NB4 (cell line): ENCODE results near the gene HMBS.

Experiments
- MYC ChIP-seq: IDR thresholded peaks from 2 replicates; pipeline ENCODE4 v1.6.1; 2011; ENCODE audit warnings: low read depth, low read length
- POLR2A ChIP-seq: IDR thresholded peaks from 2 replicates; pipeline ENCODE4 v1.6.1; 2011; ENCODE audit warnings: mild to moderate bottlenecking; ENCODE audit not compliant: insufficient read length; ENCODE audit errors: extremely low read depth
- TF ChIP-seq, protein P1 (sequence below): IDR thresholded peaks from one replicate; pipeline ENCODE4 v1.5.1; 2012; ENCODE audit warnings: low read depth, low read length
- TF ChIP-seq, protein P2 (sequence below): IDR thresholded peaks from 2 replicates; pipeline ENCODE4 v1.6.1; 2011; ENCODE audit warnings: low read depth, low read length

DNA sequence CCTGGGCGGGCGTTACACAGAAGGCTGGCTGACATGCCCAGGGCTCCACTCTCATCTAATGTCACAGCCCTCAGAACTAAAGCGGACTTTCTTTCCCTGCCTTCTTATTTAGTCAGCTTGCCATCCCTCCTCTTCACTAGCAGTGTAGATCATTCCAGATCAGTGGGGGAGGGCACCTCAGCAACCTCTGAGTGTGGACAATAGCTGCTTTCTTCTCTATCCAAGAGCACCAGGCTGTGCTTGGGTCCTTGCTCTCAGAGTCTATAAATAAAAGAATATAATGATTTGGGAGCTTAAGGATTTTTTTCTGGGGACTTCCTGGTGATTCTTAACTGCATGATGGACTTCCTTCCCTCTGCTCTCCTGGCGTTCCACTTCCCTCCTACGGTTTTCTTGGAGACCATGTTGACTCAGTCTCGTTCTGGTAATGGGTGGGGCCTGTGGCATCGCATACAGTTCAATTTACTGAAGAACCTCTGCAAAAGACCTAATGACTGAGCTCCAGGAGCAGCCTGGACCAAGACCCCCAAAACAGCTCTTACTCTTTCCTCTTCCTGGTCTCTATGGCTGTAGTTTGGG lies 2.9 kb upstream of the HMBS start:
- TF ChIP-seq, protein P1, sequence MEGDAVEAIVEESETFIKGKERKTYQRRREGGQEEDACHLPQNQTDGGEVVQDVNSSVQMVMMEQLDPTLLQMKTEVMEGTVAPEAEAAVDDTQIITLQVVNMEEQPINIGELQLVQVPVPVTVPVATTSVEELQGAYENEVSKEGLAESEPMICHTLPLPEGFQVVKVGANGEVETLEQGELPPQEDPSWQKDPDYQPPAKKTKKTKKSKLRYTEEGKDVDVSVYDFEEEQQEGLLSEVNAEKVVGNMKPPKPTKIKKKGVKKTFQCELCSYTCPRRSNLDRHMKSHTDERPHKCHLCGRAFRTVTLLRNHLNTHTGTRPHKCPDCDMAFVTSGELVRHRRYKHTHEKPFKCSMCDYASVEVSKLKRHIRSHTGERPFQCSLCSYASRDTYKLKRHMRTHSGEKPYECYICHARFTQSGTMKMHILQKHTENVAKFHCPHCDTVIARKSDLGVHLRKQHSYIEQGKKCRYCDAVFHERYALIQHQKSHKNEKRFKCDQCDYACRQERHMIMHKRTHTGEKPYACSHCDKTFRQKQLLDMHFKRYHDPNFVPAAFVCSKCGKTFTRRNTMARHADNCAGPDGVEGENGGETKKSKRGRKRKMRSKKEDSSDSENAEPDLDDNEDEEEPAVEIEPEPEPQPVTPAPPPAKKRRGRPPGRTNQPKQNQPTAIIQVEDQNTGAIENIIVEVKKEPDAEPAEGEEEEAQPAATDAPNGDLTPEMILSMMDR: no peak
- TF ChIP-seq POLR2A: no peak
- TF ChIP-seq MYC: no peak
- TF ChIP-seq, protein P2, sequence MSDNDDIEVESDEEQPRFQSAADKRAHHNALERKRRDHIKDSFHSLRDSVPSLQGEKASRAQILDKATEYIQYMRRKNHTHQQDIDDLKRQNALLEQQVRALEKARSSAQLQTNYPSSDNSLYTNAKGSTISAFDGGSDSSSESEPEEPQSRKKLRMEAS: no peak
